Astrocyte of the hippocampus (primary cell): Measurements from ENCODE around the gene GJB1.
A peak's percentile ranks its signal among the peaks of the same experiment; 100 is the strongest.
"Not testable (repeated sequence)": the region's sequence is repeated elsewhere in the genome, so short reads cannot be mapped to it uniquely, and the experiment has no call there.

Experiments
- DNase-seq: peaks from one replicate; pipeline ENCODE4 v3.0.0; 2011; ENCODE audit warnings: low read depth, low spot score

GJB1 gene

GRCh38 chrX:71222929-71223328 is at the start of gene GJB1:
TSS of gene GJB1 (plus strand) at chrX:71223224. CDS start at chrX:71223708, 484 bp downstream.
- DNase-seq, result no peak

- DNase-seq, result no peak
Measured at GRCh38 chrX:71173440-71173839, 49.6 kb upstream of the GJB1 start.

DNA sequence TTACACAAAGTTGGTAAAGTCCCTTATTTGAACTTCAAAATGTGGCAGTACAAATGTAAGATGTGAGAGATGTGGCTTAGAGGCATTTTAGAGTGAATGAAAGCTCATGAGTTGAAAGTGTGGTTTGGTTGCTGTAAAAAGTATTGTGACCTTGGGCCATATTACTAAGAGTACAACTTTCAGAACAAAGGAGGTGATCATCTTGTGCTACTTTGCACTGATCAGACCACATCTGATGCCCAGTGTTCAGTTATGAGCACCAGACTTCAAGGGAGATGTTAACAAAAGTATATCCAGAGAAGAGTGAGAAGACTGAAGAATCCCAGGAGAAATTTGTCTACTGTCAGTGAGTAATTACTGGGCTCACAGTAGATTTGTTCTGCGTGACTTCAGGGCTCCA is 48.2 kb upstream of the GJB1 start:
- no peak for DNase-seq

DNA sequence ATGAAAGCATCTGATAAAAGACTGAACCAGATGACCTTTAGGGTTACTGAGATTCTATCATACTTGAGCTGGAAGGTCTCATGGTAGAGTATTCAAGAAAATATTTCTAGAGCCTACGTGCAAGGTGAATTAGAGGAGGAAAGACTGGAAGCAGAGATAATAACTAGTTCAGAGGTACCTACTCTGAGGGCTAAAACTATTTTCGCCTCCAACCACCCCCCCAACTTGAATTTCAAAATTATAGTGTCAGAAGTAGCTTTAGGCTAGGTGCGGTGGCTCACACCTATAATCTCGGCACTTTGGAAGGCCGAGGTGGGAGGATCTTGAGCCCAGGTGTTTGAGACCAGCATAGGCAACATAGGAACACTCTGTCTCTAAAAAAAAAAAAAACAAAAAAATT is 47.5 kb upstream of the GJB1 start:
- DNase-seq, result no peak

GRCh38 chrX:71177327-71177726 is 45.7 kb upstream of the GJB1 start:
- no peak for DNase-seq

DNA sequence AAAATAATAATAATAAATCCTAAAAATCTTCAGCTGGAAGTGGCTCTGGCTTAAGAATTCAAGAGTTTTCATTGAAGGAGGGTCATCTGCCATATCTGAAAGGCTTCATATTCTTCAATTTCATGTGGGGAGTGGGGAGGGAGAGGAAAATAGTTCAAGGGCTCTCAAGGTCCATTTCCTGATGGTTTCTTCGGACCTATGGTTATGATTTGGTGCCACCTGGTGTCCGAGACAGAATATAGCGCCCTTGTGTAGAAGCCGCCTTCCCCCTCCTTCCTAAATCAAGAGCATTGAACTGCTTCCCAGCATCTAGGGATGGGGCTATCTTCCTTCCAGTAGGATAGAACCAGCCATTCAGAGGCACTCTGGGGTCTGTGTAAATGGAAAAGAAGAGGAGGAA is 44.1 kb upstream of the GJB1 start:
- DNase-seq, result peak; percentile 74

- DNase-seq, result not testable (repeated sequence)
Measured at GRCh38 chrX:71180579-71181265, 42.3 kb upstream of the GJB1 start.

DNA sequence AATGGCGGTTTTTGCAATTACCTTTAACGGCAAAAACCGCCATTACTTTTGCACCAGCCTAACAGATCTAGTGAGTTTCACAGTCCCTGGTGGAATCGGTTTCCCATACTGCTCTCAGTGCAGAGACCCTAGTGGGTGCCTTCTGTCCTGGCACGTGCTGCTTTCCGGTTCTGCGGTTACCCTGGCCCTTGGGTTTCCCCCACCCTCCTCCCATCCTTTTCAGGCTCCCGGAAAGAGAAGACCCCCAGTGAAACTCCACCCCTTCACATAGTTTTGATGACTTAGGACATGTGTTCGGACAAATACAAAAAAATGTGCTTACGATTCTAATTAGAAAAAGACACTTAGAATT is 41.5 kb upstream of the GJB1 start:
- no peak for DNase-seq

GRCh38 chrX:71181910-71182799 is 40.9 kb upstream of the GJB1 start:
- peak; percentile 95 for DNase-seq

GRCh38 chrX:71182871-71183270 is 40.2 kb upstream of the GJB1 start:
- no peak for DNase-seq

GRCh38 chrX:71183341-71183740 is 39.7 kb upstream of the GJB1 start:
- peak; percentile 21 for DNase-seq

DNA sequence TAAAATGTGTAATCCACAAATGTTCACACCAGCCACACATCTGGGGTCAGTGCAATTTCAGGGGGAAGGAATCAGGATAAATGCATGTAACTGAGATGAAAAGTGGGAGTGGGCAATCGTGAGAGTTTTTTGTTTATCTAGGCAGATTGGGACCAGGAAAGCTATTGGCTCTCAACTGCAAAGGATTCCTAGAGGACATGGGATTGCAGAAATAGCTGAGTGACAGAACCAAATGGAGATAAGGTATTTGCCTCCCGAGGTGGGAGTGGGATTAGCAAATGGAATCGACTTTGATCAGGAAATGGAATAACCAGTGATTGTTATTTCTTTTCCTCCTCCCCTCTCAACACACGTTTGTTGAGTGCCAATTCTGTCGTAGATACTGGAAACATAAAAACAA is 38.9 kb upstream of the GJB1 start:
- DNase-seq, result no peak

DNA sequence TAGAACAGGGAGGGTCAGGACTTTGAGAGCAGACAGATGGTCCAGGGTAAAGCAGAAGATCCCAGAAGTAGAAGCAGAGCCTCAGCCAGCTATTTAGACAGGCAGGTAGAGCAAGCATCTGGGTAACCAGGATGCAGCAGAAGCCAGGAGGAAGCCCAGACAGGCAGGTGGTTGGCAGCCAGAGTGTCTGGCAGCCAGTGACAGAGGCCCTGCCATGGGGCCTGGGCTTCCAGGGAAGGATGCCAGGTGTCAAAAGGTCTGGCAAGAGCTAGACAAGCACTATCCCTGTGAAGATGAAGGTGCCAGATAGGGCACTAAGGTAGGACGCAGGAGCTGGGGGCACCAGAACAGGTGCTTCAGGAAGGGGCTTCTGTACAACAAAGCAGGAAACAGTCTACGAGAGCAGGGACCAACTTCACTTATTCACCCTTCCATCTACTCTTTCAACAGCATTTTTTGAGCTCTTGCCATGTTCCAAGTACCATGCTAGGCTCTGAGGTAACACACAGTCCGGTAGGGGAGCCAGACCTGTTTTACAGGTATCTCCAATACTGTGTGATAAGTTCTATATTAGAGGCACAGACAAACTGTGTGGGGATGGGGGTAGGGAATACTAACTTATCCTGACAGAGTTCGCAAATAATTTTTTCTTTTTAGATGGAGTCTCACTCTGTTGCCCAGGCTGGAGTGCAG is 38.1 kb upstream of the GJB1 start:
- DNase-seq, result no peak

DNA sequence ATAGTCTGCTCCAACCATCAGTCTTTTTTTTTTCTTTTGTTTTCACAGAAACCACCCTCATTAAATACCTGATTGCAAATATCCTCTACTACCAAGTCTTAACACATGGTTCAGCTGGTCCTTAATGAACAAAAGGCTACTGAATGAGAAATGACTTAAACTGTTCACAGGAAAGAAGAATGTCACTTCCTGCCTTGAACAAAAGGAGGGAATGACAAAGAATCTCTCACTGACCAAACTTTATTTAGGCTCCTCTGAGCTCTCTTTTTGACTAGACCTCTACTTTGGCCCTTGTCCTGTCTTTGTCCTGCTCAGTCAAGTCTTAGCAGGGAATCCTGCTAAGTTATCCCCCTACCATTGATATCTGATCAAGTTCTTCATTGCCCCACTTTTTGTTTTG is 31.8 kb upstream of the GJB1 start:
- DNase-seq, result no peak

GRCh38 chrX:71195964-71196649 is 26.9 kb upstream of the GJB1 start:
- no peak for DNase-seq

DNA sequence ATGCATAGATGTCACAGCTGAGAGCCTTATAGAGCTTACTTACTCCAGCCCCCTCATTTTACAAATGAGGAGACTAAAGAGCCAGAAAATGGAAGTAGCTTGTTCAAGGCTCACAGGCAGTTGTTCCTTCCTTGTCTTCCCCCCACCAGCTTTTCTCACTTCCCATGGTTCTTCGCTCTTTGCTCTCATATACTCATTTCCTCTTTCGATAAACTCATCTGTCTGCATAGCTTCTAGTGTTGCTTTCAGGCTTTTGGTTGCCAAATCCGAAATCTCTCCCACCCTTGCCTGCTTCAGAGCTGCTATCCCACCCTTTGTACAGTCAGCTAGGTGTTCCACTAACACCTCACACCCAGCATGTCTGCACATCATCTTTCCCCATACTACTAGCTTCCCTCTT is 25.0 kb upstream of the GJB1 start:
- DNase-seq, result no peak

- no peak for DNase-seq
Measured at GRCh38 chrX:71199252-71200008, 23.6 kb upstream of the GJB1 start.

DNA sequence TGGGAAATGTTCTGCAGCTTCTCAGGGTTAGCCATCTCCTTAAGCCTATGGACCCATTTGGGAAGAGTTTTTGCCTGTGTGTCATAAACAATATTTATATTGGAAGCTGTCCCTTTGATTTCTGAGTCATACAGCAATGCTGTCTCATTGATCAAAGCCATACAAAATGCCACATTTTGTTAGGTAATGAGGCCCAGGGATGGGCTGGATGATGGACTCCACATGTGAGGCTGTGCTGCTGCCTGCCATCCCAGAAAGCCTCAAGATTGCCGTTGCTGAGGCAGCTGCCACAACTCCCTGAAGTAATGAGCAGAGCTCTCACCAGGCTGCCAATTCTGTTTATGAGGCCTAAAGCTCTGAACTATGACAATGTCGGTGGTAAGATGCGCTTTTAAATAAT is 12.2 kb upstream of the GJB1 start:
- no peak for DNase-seq

DNA sequence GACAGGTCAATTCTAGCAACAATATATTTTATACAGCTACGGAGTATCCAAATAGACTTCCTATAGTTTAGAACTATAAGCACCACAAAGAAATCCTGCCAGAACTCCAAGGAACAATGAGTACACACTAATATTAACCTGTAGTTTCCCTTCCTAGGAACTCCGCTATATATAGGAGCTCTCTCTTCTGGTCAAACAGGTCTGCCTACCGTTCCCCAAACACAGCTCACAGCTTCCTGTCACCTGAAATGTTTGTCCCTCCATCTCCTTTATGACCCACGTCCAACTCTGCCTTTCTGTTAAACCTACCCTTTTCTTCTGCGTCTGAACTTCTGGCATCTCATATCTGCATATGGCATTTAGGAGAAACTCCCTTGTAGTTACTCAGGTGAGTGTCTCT is 10.5 kb upstream of the GJB1 start:
- DNase-seq, result no peak

DNA sequence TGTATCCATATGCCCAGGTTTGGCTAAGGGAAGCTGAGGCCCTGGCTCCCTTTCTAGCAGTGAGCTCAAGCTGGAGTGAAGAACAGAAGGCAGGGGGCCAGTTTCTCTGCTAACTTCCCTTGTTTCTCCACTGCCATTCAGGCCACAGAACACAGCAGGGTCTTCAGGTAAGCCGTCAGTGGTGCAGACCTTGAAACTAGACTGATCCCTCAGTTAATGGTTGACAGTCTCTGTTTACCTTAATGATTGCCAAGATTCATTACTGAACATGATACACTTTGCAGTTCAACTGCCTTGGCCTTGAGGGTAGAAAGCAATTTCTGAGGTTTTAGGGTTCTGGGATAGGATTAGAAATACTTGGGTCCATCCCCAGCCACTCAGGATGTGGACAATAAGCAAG is 8.9 kb upstream of the GJB1 start:
- DNase-seq, result no peak

DNA sequence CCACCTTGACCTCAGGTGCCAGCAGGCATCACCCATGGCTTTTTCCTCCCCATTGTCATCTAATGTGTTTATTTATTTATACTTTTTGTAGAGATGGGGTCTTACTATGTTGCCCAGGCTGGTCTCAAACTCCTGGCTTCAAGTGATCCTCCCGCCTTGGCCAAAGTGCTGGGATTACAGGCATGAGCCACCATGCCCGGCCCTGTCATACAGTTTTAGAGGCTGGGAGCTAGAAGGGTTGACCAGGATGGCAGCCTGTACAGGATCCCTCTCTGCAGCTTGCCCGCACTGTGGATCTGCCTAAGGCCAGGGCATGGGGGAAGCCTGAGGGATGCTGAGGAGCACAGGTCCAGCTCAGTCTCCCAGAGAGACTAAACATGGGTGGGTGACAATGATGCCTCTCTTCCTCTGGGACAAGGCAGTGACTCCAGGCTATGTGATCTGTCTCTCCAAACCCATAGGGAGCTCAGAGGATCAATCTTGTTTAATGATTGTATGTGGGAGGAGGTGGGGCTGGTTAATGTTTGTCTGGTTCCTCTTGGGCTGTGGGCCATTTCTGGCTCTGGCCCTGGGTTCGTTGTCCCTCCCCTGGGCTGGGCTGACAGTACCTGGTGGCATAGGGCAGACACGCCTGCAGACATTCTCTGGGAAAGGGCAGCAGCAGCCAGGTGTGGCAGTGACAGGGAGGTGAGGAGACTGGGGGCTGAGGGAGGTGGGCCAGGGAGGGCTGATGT is 8.3 kb upstream of the GJB1 start:
- DNase-seq, result no peak
